Hepatocyte (in vitro differentiated cells): Measurements from ENCODE around the gene OTOG. TPM values are rescaled to one million over a fixed set of nuclear protein-coding genes. Genes with fewer than 3 reads are reported as not detected.

Experiments used
- DNase-seq: peaks from one replicate; pipeline ENCODE4 v3.0.0-alpha.2; 2016; ENCODE audit warnings: low spot score
- H2AFZ ChIP-seq: fragments of 200-600 bp; sonication (generic); 2 replicates; pipeline ENCODE4 v1.6.0; 2016; ENCODE audit warnings: antibody characterized with exemption, mild to moderate bottlenecking
- H3K27ac ChIP-seq: fragments of 200-600 bp; sonication (generic); 2 replicates; pipeline ENCODE4 v1.5.1; 2016; ENCODE audit warnings: mild to moderate bottlenecking
- H3K27me3 ChIP-seq: fragments of 200-600 bp; sonication (generic); 2 replicates; pipeline ENCODE4 v1.6.1; 2016
- H3K36me3 ChIP-seq: fragments of 200-600 bp; sonication (generic); replicated peaks from 2 replicates; pipeline ENCODE4 v1.5.1; 2016; ENCODE audit warnings: low read depth; ENCODE audit not compliant: insufficient read depth
- H3K4me1 ChIP-seq: fragments of 200-600 bp; sonication (generic); 2 replicates; pipeline ENCODE4 v1.5.1; 2016; ENCODE audit warnings: mild to moderate bottlenecking, moderate library complexity; ENCODE audit not compliant: insufficient read depth
- H3K4me2 ChIP-seq: fragments of 200-600 bp; sonication (generic); 2 replicates; pipeline ENCODE4 v1.6.0; 2016
- H3K4me3 ChIP-seq: fragments of 200-600 bp; sonication (generic); 2 replicates; pipeline ENCODE4 v1.5.1; 2016; ENCODE audit warnings: mild to moderate bottlenecking
- H3K79me2 ChIP-seq: fragments of 200-600 bp; sonication (generic); 2 replicates; pipeline ENCODE4 v1.6.0; 2017; ENCODE audit warnings: mild to moderate bottlenecking
- H3K9me2 ChIP-seq: fragments of 200-600 bp; sonication (generic); replicated peaks from 2 replicates; pipeline ENCODE4 v1.6.0; 2017; ENCODE audit warnings: mild to moderate bottlenecking; ENCODE audit not compliant: insufficient read depth
- H3K9me3 ChIP-seq: fragments of 200-600 bp; sonication (generic); 2 replicates; pipeline ENCODE4 v1.5.1; 2016; ENCODE audit warnings: low read depth, mild to moderate bottlenecking
- H4K20me1 ChIP-seq: fragments of 200-600 bp; sonication (generic); 2 replicates; pipeline ENCODE4 v1.6.0; 2016; ENCODE audit warnings: mild to moderate bottlenecking; ENCODE audit not compliant: insufficient read depth, poor library complexity, severe bottlenecking
- EZH2 ChIP-seq: fragments of 200-600 bp; sonication (generic); IDR thresholded peaks from 2 replicates; pipeline ENCODE4 v1.6.1; 2016; ENCODE audit warnings: antibody characterized with exemption, mild to moderate bottlenecking, borderline replicate concordance
- EZH2phosphoT487 ChIP-seq: fragments of 200-600 bp; sonication (generic); IDR thresholded peaks from one replicate; pipeline ENCODE4 v1.6.1; 2018; ENCODE audit warnings: antibody characterized with exemption, mild to moderate bottlenecking, low read depth, moderate library complexity; ENCODE audit not compliant: unreplicated experiment, severe bottlenecking
- WGBS: methylation state at CpG from one replicate; pipeline ENCODE4 v1.1.6; 2016; ENCODE audit warnings: low lambda C conversion rate; ENCODE audit errors: missing lambda C conversion rate; 5-methylcytosine and 5-hydroxymethylcytosine counted together
- polyA plus RNA-seq: library from polyadenylated mRNA; unstranded; fragments of >200 nt; fragmentation: Nextera tagmentation; extraction: Ambion mirVana; gene quantifications from 2 replicates; pipeline ENCODE4 v1.2.1, GENCODE V29; 2016
- total RNA-seq: library from RNA; depleted of rRNA; stranded (reverse); fragments of >200 nt; gene quantifications from 2 replicates; pipeline ENCODE4 v1.2.3, GENCODE V29; 2014
- TF ChIP-seq, protein P1 (sequence below): fragments of 200-600 bp; sonication (generic); IDR thresholded peaks from 2 replicates; pipeline ENCODE4 v1.5.1; 2016; ENCODE audit warnings: antibody characterized with exemption, mild to moderate bottlenecking; ENCODE audit not compliant: poor library complexity

Gene OTOG
- total and polyA plus RNA-seq, 2 experiments from 2014 or later = 0.27 to 2.0 TPM

DNA sequence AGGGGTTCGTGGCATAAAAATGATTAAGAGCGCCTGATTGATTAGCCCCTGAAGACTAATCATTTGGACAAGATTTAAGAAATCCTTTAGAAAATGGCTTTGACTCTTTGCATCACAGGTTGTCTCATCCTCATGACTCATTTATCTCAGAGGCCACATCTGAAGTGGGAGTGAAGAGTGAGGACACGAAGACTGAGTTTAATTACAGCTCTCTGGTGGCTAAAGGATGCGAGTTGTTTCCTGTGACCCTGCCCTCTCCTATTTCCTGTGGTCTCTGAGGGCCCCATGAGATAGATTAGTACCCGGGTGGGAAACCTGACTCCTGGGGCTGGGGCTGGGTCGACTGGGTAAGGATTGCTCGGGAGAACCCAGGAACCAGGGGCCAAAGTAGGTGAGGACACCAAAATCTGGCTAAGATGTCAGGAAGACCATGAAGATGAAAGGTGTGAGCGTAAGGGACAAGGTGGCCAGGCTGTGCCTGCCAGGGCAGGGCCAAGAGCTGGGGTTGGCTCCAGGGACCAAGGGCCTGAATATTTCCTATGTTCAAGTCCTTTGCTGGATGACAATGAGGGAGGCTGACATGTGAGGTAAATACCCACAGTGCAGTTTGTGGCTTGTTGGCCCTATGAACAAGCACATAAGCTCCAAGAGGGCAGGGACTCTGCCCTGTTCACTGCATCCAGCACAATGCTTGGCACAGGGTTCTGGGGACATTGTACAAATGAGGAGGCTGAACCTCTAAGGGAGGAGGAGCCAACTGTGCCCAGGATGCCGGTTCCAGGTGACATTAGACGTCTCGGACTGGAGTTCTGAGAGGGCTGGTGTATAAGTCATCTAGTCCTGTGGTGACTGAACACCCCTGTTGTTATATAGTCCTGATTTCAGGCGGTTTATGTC lies 3.6 kb downstream of the OTOG start:
- no peaks in the 10 kb centered on the region for H3K9me2 ChIP-seq
- H2AFZ ChIP-seq = no peak overlapping the region
- H3K4me2 ChIP-seq = no peak overlapping the region
- no peaks in the 10 kb centered on the region for H3K36me3 ChIP-seq
- 77% methylated on average over 12 of the region's 12 CpGs for WGBS
- no peaks in the 10 kb centered on the region for H3K4me1 ChIP-seq
- no peaks in the 10 kb centered on the region for H4K20me1 ChIP-seq
- no peaks in the 10 kb centered on the region for H3K27me3 ChIP-seq
- no peaks in the 10 kb centered on the region for H3K79me2 ChIP-seq
- no peaks in the 10 kb centered on the region for H3K9me3 ChIP-seq
- TF ChIP-seq EZH2 (no peak), EZH2phosphoT487 (no peak)
- TF ChIP-seq, protein P1, sequence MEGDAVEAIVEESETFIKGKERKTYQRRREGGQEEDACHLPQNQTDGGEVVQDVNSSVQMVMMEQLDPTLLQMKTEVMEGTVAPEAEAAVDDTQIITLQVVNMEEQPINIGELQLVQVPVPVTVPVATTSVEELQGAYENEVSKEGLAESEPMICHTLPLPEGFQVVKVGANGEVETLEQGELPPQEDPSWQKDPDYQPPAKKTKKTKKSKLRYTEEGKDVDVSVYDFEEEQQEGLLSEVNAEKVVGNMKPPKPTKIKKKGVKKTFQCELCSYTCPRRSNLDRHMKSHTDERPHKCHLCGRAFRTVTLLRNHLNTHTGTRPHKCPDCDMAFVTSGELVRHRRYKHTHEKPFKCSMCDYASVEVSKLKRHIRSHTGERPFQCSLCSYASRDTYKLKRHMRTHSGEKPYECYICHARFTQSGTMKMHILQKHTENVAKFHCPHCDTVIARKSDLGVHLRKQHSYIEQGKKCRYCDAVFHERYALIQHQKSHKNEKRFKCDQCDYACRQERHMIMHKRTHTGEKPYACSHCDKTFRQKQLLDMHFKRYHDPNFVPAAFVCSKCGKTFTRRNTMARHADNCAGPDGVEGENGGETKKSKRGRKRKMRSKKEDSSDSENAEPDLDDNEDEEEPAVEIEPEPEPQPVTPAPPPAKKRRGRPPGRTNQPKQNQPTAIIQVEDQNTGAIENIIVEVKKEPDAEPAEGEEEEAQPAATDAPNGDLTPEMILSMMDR = no peak
- no peak overlapping the region for H3K4me3 ChIP-seq
- no peak for DNase-seq
- H3K27ac ChIP-seq = no peak overlapping the region

DNA sequence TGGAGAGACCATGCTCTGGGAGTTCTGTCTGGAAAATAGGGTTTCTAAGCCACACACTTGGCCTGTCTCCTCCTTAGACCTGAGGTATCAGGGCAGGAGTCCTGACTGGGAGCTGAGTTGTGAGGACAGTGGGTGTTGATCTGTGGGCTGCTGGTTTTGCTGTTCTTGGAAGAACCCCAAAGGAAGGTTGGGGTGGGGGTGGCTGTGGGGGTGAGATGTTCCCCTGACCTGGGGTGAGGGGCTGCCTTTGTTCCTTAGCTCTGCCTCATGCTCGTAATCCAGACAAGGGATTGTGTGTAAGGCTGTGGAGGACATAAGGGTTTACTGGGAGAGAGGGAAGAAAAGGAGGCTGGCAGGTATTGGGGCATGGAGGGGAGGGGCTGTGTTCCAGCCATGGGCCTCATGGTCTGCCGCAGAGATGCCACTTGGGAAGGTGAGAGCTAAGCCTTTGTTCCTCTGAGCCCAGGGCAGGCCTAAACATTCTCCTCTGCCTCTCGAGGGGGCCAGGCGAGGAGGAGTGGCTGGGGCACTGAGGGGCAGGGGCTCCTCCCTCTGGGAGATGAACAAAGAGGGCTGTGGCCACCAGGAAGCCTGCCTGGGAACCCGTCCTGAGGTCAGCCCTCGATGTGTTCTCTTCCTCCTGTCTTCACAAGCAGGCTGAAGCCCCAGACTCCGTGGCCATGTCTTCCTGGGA lies 4.4 kb downstream of the OTOG start:
- Histone ChIP-seq H3K4me1 (no peaks in the 10 kb centered on the region), H3K4me2 (no peak overlapping the region), H3K36me3 (no peaks in the 10 kb centered on the region), H3K27me3 (no peaks in the 10 kb centered on the region), H3K79me2 (no peaks in the 10 kb centered on the region), H3K9me2 (no peaks in the 10 kb centered on the region), H3K4me3 (no peak overlapping the region), H3K9me3 (no peaks in the 10 kb centered on the region), H4K20me1 (no peaks in the 10 kb centered on the region), H2AFZ (no peak overlapping the region), H3K27ac (no peak overlapping the region)
- DNase-seq = no peak
- WGBS = 78% methylated on average over 7 of the region's 7 CpGs
- no peak for TF ChIP-seq EZH2
- TF ChIP-seq EZH2phosphoT487 = no peak
- TF ChIP-seq, protein P1 = no peak

DNA sequence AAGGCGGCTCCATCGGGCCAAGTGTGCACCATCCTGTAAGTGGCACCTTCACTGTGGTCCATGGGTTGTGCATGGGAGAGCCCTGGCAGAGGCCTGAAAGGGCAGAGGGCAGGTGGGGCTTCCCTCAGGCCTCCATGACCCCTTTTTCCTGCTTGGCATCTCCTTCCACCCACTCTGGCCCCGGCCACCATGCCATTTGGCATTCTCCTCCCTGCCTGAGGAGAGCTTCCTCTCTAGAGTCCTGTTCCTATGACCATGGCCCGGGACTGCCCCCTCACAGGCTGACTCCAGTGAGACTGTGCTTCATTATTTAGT lies 4.9 kb downstream of the OTOG start:
- H3K9me2 ChIP-seq = no peaks in the 10 kb centered on the region
- no peak for DNase-seq
- H3K36me3 ChIP-seq = no peaks in the 10 kb centered on the region
- no peaks in the 10 kb centered on the region for H4K20me1 ChIP-seq
- no peak overlapping the region for H3K27ac ChIP-seq
- H3K27me3 ChIP-seq = no peaks in the 10 kb centered on the region
- no peak overlapping the region for H2AFZ ChIP-seq
- no peaks in the 10 kb centered on the region for H3K4me1 ChIP-seq
- TF ChIP-seq, protein P1 = no peak
- no peak for TF ChIP-seq EZH2
- no peak for TF ChIP-seq EZH2phosphoT487
- no peaks in the 10 kb centered on the region for H3K79me2 ChIP-seq
- no peak overlapping the region for H3K4me3 ChIP-seq
- 94% methylated on average over 4 of the region's 4 CpGs for WGBS
- no peak overlapping the region for H3K4me2 ChIP-seq
- no peaks in the 10 kb centered on the region for H3K9me3 ChIP-seq
